HepG2 (cell line): Measurements from ENCODE around the gene UBB. TPM values are rescaled to one million over a fixed set of nuclear protein-coding genes. Genes with fewer than 3 reads are reported as not detected.

Experiments used
- ARNTL ChIP-seq: sonication (generic); formaldehyde crosslinking; IDR thresholded peaks from 2 replicates; pipeline ENCODE4 v1.4.0; 2020; ENCODE audit warnings: mild to moderate bottlenecking, missing genetic modification reagents
- DRAP1 ChIP-seq: IDR thresholded peaks from 2 replicates; pipeline ENCODE4 v1.6.1; 2016; ENCODE audit warnings: missing genetic modification reagents, missing compliant biosample characterization
- NCOR1 ChIP-seq: fragments of 200-600 bp; sonication (generic); IDR thresholded peaks from 2 replicates; pipeline ENCODE4 v1.7.0; 2017; ENCODE audit warnings: antibody characterized with exemption, low read length, borderline replicate concordance
- PRPF4 ChIP-seq: fragments of 200-400 bp; formaldehyde crosslinking; IDR thresholded peaks from 2 replicates; pipeline ENCODE4 v1.6.1; 2016; ENCODE audit warnings: low read length, low read depth; ENCODE audit not compliant: poor library complexity, severe bottlenecking
- RARG ChIP-seq: sonication (generic); formaldehyde crosslinking; IDR thresholded peaks from 2 replicates; pipeline ENCODE4 v1.4.0; 2020; ENCODE audit warnings: low read depth, mild to moderate bottlenecking, missing genetic modification reagents
- RFX3 ChIP-seq: IDR thresholded peaks from 2 replicates; pipeline ENCODE4 v1.6.1; 2016; ENCODE audit warnings: missing biosample characterization, missing genetic modification reagents
- SP5 ChIP-seq: IDR thresholded peaks from 2 replicates; pipeline ENCODE4 v1.6.1; 2016; ENCODE audit warnings: low read depth, borderline replicate concordance
- ZFAT ChIP-seq: sonication (generic); formaldehyde crosslinking; conservative IDR thresholded peaks from 2 replicates; pipeline ENCODE4 v1.8.1; 2023; ENCODE audit warnings: missing genetic modification reagents, inconsistent platforms
- ZFP37 ChIP-seq: sonication (generic); formaldehyde crosslinking; IDR thresholded peaks from 2 replicates; pipeline ENCODE4 v1.4.0; 2020; ENCODE audit warnings: missing genetic modification reagents, borderline replicate concordance
- ZNF580 ChIP-seq: IDR thresholded peaks from 2 replicates; pipeline ENCODE4 v1.6.1; 2016; ENCODE audit warnings: low read depth, borderline replicate concordance
- polyA plus RNA-seq, 8 experiments: library from polyadenylated mRNA; depleted of rRNA in 3 of 8; stranded (reverse) in 7 of 8; unstranded in 1 of 8; fragments of >200 nt; fragmentation: Illumina TruSeq in 4 of 8; extraction: Trizol in 4 of 8; gene quantifications; 2 replicates each; pipeline versions ENCODE4 v1.2.1 to v1.2.3, GENCODE V29; 2011 to 2016; ENCODE audit warnings: low read depth in 4 of 8, missing spikeins in 1 of 8, mixed read lengths in 1 of 8; ENCODE audit not compliant: insufficient read depth in 1 of 8
- total RNA-seq, 5 experiments: library from RNA; depleted of rRNA; stranded (reverse); fragments of >200 nt; fragmentation: Illumina TruSeq; extraction: Trizol; gene quantifications; 2 replicates each; pipeline ENCODE4 v1.2.3, GENCODE V29; 2016; ENCODE audit warnings: low read depth in 1 of 5
- TF ChIP-seq, protein P1 (sequence below): sonication (generic); formaldehyde crosslinking; IDR thresholded peaks from 2 replicates; pipeline ENCODE4 v1.4.0; 2020; ENCODE audit warnings: mild to moderate bottlenecking, missing genetic modification reagents
- TF ChIP-seq, protein P2 (sequence below), 2 experiments: sonication (generic) in 1 of 2; formaldehyde crosslinking in 1 of 2; IDR thresholded peaks; 2 replicates each; pipeline versions ENCODE4 v1.4.0 to v1.6.1; 2016 to 2020; ENCODE audit warnings: borderline replicate concordance in 1 of 2, low read depth in 1 of 2, mild to moderate bottlenecking in 1 of 2, missing genetic modification reagents in 1 of 2
- TF ChIP-seq, protein P3 (sequence below): sonication (generic); formaldehyde crosslinking; IDR thresholded peaks from 2 replicates; pipeline ENCODE4 v1.4.0; 2020; ENCODE audit warnings: mild to moderate bottlenecking, missing genetic modification reagents

UBB gene
- total and polyA plus RNA-seq, 2 of the 13 experiments (the other 11 are each of a cell fraction or from before 2014, with no cell fraction given): 1,130 to 2,066 TPM

GRCh38 chr17:16425698-16426659, 45.1 kb downstream of the UBB start (continued):
- TF ChIP-seq, protein P1, sequence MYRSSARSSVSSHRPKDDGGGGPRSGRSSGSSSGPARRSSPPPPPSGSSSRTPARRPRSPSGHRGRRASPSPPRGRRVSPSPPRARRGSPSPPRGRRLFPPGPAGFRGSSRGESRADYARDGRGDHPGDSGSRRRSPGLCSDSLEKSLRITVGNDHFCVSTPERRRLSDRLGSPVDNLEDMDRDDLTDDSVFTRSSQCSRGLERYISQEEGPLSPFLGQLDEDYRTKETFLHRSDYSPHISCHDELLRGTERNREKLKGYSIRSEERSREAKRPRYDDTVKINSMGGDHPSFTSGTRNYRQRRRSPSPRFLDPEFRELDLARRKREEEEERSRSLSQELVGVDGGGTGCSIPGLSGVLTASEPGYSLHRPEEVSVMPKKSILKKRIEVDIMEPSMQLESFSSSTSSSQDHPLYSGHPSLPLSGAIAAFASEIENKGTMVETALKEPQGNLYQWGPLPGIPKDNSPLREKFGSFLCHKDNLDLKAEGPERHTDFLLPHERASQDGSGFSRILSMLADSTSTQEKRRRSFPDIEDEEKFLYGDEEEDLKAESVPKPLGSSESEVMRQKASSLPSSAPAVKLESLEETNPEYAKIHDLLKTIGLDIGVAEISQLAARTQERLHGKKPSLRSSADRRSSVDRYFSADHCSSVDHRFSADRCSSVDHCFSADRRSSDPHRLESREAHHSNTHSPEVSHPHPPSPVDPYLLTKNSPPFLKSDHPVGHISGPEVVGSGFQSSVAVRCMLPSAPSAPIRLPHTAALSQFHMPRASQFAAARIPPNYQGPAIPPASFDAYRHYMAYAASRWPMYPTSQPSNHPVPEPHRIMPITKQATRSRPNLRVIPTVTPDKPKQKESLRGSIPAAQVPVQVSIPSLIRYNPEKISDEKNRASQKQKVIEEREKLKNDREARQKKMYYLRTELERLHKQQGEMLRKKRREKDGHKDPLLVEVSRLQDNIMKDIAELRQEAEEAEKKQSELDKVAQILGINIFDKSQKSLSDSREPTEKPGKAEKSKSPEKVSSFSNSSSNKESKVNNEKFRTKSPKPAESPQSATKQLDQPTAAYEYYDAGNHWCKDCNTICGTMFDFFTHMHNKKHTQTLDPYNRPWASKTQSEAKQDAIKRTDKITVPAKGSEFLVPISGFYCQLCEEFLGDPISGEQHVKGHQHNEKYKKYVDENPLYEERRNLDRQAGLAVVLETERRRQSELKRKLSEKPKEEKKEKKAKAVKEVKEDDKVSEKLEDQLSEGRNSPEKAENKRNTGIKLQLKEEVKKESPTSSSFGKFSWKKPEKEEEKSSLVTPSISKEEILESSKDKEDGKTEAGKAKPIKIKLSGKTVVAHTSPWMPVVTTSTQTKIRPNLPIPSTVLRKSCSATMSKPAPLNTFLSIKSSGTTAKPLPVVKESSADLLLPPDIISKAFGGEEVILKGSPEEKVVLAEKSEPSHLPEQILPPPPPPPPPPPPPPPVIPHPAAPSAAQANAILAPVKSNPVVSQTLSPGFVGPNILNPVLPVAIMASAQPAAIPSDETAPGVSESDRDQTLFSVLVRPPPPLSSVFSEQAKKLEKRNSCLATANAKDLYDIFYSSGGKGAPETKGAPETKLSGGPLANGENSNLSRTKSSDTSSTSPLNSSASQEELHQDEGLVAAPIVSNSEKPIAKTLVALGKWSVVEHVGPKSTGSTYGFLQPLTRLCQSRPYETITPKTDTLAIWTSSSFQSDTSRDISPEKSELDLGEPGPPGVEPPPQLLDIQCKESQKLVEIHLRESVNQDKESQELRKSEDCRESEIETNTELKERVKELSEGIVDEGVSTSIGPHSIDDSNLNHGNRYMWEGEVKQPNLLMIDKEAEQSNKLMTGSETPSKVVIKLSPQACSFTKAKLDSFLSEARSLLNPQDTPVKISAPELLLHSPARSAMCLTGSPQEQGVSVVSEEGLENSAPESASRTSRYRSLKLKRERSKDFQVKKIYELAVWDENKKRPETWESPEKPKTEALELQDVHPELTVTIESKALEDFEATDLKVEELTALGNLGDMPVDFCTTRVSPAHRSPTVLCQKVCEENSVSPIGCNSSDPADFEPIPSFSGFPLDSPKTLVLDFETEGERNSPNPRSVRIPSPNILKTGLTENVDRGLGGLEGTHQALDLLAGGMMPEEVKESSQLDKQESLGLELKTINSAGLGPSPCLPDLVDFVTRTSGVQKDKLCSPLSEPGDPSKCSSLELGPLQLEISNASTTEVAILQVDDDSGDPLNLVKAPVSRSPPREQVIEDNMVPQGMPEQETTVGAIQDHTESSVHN (CRISPR knock-in tag): no peak; the same call in 1 of the 2 replicates
- no peak for TF ChIP-seq RFX3 (CRISPR knock-in tag)
- TF ChIP-seq ZFP37 (CRISPR knock-in tag): no peak; the same call in 1 of the 2 replicates
- TF ChIP-seq SP5 (CRISPR knock-in tag): no peak
- TF ChIP-seq, protein P2, sequence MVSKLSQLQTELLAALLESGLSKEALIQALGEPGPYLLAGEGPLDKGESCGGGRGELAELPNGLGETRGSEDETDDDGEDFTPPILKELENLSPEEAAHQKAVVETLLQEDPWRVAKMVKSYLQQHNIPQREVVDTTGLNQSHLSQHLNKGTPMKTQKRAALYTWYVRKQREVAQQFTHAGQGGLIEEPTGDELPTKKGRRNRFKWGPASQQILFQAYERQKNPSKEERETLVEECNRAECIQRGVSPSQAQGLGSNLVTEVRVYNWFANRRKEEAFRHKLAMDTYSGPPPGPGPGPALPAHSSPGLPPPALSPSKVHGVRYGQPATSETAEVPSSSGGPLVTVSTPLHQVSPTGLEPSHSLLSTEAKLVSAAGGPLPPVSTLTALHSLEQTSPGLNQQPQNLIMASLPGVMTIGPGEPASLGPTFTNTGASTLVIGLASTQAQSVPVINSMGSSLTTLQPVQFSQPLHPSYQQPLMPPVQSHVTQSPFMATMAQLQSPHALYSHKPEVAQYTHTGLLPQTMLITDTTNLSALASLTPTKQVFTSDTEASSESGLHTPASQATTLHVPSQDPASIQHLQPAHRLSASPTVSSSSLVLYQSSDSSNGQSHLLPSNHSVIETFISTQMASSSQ (IDR thresholded peaks at IDR 0.05; ENCODE audit: low read depth): no peak
- TF ChIP-seq, protein P2 (CRISPR knock-in tag; IDR thresholded peaks at IDR 0.05; ENCODE audit: borderline replicate concordance): no peak
- TF ChIP-seq ARNTL (CRISPR knock-in tag): peak; percentile 97
- TF ChIP-seq, protein P3, sequence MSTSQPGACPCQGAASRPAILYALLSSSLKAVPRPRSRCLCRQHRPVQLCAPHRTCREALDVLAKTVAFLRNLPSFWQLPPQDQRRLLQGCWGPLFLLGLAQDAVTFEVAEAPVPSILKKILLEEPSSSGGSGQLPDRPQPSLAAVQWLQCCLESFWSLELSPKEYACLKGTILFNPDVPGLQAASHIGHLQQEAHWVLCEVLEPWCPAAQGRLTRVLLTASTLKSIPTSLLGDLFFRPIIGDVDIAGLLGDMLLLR (CRISPR knock-in tag): no peak
- peak; percentile 78; the same call in 1 of the 2 replicates for TF ChIP-seq ZNF580 (CRISPR knock-in tag)
- peak; percentile 63; the same call in 1 of the 2 replicates for TF ChIP-seq NCOR1
- no peak for TF ChIP-seq RARG (CRISPR knock-in tag)
- TF ChIP-seq DRAP1 (CRISPR knock-in tag): no peak
- TF ChIP-seq ZFAT (CRISPR knock-in tag): no peak
- TF ChIP-seq PRPF4: no peak
